HepG2 (cell line): ENCODE results near the gene ZNF212. TPM values are rescaled to one million over a fixed set of nuclear protein-coding genes. Genes with fewer than 3 reads are reported as not detected.

Experiments used
- ATF6 ChIP-seq: sonication (generic); formaldehyde crosslinking; conservative IDR thresholded peaks from 2 replicates; pipeline ENCODE4 v1.4.0; 2020; ENCODE audit warnings: missing genetic modification reagents
- BRF2 ChIP-seq: sonication (generic); formaldehyde crosslinking; IDR thresholded peaks from 2 replicates; pipeline ENCODE4 v1.8.1; 2022; ENCODE audit warnings: mild to moderate bottlenecking, missing genetic modification reagents
- HIC2 ChIP-seq: sonication (generic); formaldehyde crosslinking; IDR thresholded peaks from 2 replicates; pipeline ENCODE4 v1.9.0; 2022; ENCODE audit warnings: low read depth, missing genetic modification reagents
- HINFP ChIP-seq: sonication (generic); formaldehyde crosslinking; IDR thresholded peaks from 2 replicates; pipeline ENCODE4 v1.4.0; 2020; ENCODE audit warnings: low read depth, mild to moderate bottlenecking, missing genetic modification reagents
- NBN ChIP-seq: fragments of 450-650 bp; conservative IDR thresholded peaks from 2 replicates; pipeline ENCODE4 v1.6.1; 2017
- PHF5A ChIP-seq: IDR thresholded peaks from one replicate; pipeline ENCODE4 v1.6.1; 2018; ENCODE audit warnings: low read depth, missing genetic modification reagents; ENCODE audit not compliant: unreplicated experiment
- TFE3 ChIP-seq: IDR thresholded peaks from 2 replicates; pipeline ENCODE4 v1.6.1; 2016
- ZNF124 ChIP-seq: sonication (generic); formaldehyde crosslinking; IDR thresholded peaks from 2 replicates; pipeline ENCODE4 v1.4.0; 2020; ENCODE audit warnings: missing genetic modification reagents
- ZNF142 ChIP-seq: sonication (generic); formaldehyde crosslinking; IDR thresholded peaks from 2 replicates; pipeline ENCODE4 v1.4.0; 2020; ENCODE audit warnings: missing genetic modification reagents
- ZNF660 ChIP-seq: sonication (generic); formaldehyde crosslinking; IDR thresholded peaks from 2 replicates; pipeline ENCODE4 v1.5.1; 2020; ENCODE audit warnings: mild to moderate bottlenecking, low read depth, missing genetic modification reagents, borderline replicate concordance
- polyA plus RNA-seq, 8 experiments: library from polyadenylated mRNA; depleted of rRNA in 3 of 8; stranded (reverse) in 7 of 8; unstranded in 1 of 8; fragments of >200 nt; fragmentation: Illumina TruSeq in 4 of 8; extraction: Trizol in 4 of 8; gene quantifications; 2 replicates each; pipeline versions ENCODE4 v1.2.1 to v1.2.3, GENCODE V29; 2011 to 2016; ENCODE audit warnings: low read depth in 4 of 8, missing spikeins in 1 of 8, mixed read lengths in 1 of 8; ENCODE audit not compliant: insufficient read depth in 1 of 8
- total RNA-seq, 5 experiments: library from RNA; depleted of rRNA; stranded (reverse); fragments of >200 nt; fragmentation: Illumina TruSeq; extraction: Trizol; gene quantifications; 2 replicates each; pipeline ENCODE4 v1.2.3, GENCODE V29; 2016; ENCODE audit warnings: low read depth in 1 of 5

Gene ZNF212
- total and polyA plus RNA-seq, 2 of the 13 experiments (the other 11 are each of a cell fraction or from before 2014, with no cell fraction given): 2.6 to 3.8 TPM

GRCh38 chr7:149195180-149196150 is 44.0 kb upstream of the ZNF212 start, which contains the start of gene ZNF282 (continued):
- TF ChIP-seq ZNF142 (CRISPR knock-in tag): no peak; the same call in 1 of the 2 replicates
- TF ChIP-seq HIC2 (CRISPR knock-in tag): 0 out of 2 replicates have a peak, but pooled peaks have one; percentile 33
- TF ChIP-seq HINFP (CRISPR knock-in tag): peak; percentile 86
- TF ChIP-seq ZNF660 (CRISPR knock-in tag): no peak
- peak; percentile 52; the same call in 1 of the 2 replicates for TF ChIP-seq TFE3 (CRISPR knock-in tag)
- TF ChIP-seq NBN: no peak
- TF ChIP-seq ATF6 (CRISPR knock-in tag): no peak
- 0 out of 2 replicates have a peak, but pooled peaks have one; percentile 34 for TF ChIP-seq BRF2 (CRISPR knock-in tag)
- peak; percentile 90 for TF ChIP-seq ZNF124
- peak; percentile 76 for TF ChIP-seq PHF5A (CRISPR knock-in tag)
